Neural crest cell (in vitro differentiated cells): ENCODE measurements around the gene MYBPC2. TPM values are rescaled to one million over a fixed set of nuclear protein-coding genes. Genes with fewer than 3 reads are reported as not detected.

Experiments
- DNase-seq: peaks from one replicate; pipeline ENCODE4 v3.0.0; 2021; ENCODE audit warnings: low read depth, mixed read lengths, low spot score
- H3K27ac Mint-ChIP-seq: one replicate; pipeline ENCODE4 v1.8.0; 2021; ENCODE audit warnings: mild to moderate bottlenecking, mixed read lengths; ENCODE audit not compliant: unreplicated experiment
- H3K27me3 Mint-ChIP-seq: 2 replicates; pipeline ENCODE4 v1.8.0; 2021; ENCODE audit warnings: low read depth, mild to moderate bottlenecking, mixed read lengths
- H3K36me3 Mint-ChIP-seq: 2 replicates; pipeline ENCODE4 v1.8.0; 2021; ENCODE audit warnings: low read depth, mild to moderate bottlenecking, mixed read lengths
- H3K4me1 Mint-ChIP-seq: 2 replicates; pipeline ENCODE4 v1.8.0; 2021; ENCODE audit warnings: mixed read lengths
- H3K4me3 Mint-ChIP-seq: one replicate; pipeline ENCODE4 v1.8.0; 2021; ENCODE audit warnings: mild to moderate bottlenecking, mixed read lengths
- H3K9me3 Mint-ChIP-seq: 2 replicates; pipeline ENCODE4 v1.8.0; 2021; ENCODE audit warnings: mixed read lengths
- total RNA-seq: library from RNA; stranded (reverse); gene quantifications from 2 replicates; pipeline ENCODE4 v1.2.1, GENCODE V29; 2021
- TF ChIP-seq, protein P1 (sequence below): fragments of 200-600 bp; sonication (generic); conservative IDR thresholded peaks from 2 replicates; pipeline ENCODE4 v1.5.0; 2021; ENCODE audit warnings: antibody characterized with exemption, mild to moderate bottlenecking

MYBPC2 gene
- total RNA-seq, 1 donor from 2014 or later = not detected

DNA sequence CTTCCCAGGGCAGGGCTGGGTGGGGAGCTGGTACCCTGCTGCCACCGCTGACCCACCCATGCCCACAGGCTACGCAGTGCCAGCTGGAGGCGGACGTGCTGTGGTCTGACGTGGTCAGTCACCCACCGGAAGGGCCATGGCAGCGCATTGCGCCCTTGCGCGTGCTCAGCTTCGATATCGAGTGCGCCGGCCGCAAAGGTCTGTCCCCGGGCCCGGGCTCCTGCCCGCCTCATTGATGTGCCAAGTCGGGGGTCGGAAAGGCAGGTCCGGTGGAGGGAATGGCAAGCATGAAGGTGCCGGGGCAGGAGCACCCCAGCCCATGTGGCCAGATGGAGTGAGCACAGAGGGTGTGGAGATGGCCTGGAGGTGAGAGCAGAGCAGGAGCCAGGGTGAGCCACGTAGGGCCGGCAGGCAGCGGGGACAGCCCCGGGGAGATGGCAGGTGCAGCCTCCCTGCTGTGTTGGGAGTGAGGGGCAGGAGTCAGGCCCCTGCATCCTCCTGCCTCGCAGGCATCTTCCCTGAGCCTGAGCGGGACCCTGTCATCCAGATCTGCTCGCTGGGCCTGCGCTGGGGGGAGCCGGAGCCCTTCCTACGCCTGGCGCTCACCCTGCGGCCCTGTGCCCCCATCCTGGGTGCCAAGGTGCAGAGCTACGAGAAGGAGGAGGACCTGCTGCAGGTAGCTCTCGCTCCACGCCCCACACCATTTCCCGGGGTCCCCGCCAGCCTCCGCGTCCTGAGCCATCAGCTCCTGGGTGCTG is 30.0 kb upstream of the MYBPC2 start:
- H3K9me3 Mint-ChIP-seq = no peaks in the 10 kb centered on the region
- no peak for DNase-seq
- no peak overlapping the region for H3K4me3 Mint-ChIP-seq
- H3K27me3 Mint-ChIP-seq = no peaks in the 10 kb centered on the region
- peaks cover 16% of the 10 kb centered on the region for H3K4me1 Mint-ChIP-seq
- TF ChIP-seq, protein P1, sequence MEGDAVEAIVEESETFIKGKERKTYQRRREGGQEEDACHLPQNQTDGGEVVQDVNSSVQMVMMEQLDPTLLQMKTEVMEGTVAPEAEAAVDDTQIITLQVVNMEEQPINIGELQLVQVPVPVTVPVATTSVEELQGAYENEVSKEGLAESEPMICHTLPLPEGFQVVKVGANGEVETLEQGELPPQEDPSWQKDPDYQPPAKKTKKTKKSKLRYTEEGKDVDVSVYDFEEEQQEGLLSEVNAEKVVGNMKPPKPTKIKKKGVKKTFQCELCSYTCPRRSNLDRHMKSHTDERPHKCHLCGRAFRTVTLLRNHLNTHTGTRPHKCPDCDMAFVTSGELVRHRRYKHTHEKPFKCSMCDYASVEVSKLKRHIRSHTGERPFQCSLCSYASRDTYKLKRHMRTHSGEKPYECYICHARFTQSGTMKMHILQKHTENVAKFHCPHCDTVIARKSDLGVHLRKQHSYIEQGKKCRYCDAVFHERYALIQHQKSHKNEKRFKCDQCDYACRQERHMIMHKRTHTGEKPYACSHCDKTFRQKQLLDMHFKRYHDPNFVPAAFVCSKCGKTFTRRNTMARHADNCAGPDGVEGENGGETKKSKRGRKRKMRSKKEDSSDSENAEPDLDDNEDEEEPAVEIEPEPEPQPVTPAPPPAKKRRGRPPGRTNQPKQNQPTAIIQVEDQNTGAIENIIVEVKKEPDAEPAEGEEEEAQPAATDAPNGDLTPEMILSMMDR = no peak
- H3K27ac Mint-ChIP-seq = no peak overlapping the region
- peaks cover 13% of the 10 kb centered on the region for H3K36me3 Mint-ChIP-seq

DNA sequence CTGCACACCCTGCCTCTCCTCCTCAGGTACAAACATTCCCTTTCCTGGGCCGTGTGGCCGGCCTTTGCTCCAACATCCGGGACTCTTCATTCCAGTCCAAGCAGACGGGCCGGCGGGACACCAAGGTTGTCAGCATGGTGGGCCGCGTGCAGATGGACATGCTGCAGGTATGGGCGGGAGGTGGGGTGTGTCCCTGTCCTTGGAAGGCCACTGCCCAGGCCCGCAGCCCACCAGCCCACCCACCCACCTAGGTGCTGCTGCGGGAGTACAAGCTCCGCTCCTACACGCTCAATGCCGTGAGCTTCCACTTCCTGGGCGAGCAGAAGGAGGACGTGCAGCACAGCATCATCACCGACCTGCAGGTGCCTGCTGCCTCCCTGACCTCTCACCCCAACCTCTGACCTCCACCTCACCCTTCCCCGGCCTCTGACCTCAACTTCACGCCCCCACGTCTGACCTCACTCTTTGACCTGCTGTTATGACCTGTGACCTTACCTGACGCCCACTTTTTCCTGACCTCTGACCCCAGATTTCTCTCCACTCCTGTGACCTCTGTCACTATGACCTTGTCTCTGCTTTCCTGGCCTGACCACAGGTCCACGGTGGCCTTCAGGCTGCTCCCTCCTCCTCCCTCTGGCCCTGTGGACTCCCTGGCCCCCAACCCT is 26.4 kb upstream of the MYBPC2 start:
- Mint-ChIP-seq H3K4me1 (no peaks in the 10 kb centered on the region), H3K27me3 (no peaks in the 10 kb centered on the region), H3K36me3 (peaks cover 7% of the 10 kb centered on the region), H3K27ac (no peak overlapping the region), H3K4me3 (no peak overlapping the region), H3K9me3 (no peaks in the 10 kb centered on the region)
- TF ChIP-seq, protein P1 = no peak
- DNase-seq = no peak

DNA sequence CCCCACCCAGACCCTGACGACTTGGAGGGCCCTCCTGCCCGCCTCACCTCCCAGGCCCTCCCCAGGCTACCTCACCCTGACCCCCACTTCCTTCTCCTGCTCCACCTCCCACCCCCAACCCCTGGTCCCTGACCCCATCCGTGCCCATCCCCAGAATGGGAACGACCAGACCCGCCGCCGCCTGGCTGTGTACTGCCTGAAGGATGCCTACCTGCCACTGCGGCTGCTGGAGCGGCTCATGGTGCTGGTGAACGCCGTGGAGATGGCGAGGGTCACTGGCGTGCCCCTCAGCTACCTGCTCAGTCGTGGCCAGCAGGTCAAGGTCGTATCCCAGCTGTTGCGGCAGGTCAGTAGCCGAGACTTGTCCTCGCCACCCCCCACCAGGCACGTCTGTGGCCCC is 25.9 kb upstream of the MYBPC2 start:
- no peaks in the 10 kb centered on the region for H3K9me3 Mint-ChIP-seq
- H3K4me1 Mint-ChIP-seq = no peaks in the 10 kb centered on the region
- no peak overlapping the region for H3K27ac Mint-ChIP-seq
- peaks cover 7% of the 10 kb centered on the region for H3K36me3 Mint-ChIP-seq
- DNase-seq = no peak
- no peak overlapping the region for H3K4me3 Mint-ChIP-seq
- TF ChIP-seq, protein P1 = no peak
- H3K27me3 Mint-ChIP-seq = no peaks in the 10 kb centered on the region

DNA sequence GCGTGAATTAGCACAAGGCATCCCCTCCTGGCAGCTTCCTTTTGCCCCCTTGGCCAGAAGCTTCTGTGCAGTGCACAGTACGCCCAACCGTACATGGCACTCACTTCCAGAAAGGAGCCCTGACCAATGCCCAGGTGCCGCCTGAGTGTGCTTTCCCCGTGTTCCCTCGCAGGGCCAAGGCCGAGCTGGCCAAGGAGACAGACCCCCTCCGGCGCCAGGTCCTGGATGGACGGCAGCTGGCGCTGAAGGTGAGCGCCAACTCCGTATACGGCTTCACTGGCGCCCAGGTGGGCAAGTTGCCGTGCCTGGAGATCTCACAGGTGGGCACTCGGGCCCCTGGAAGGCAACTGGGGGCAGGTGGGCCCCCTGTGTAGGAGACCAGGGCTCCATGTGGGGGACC is 23.3 kb upstream of the MYBPC2 start:
- DNase-seq = no peak
- TF ChIP-seq, protein P1 = no peak
- H3K4me1 Mint-ChIP-seq = peaks cover under 1% of the 10 kb centered on the region
- no peak overlapping the region for H3K4me3 Mint-ChIP-seq
- no peaks in the 10 kb centered on the region for H3K27me3 Mint-ChIP-seq
- H3K9me3 Mint-ChIP-seq = no peaks in the 10 kb centered on the region
- no peak overlapping the region for H3K27ac Mint-ChIP-seq
- H3K36me3 Mint-ChIP-seq = peaks cover 6% of the 10 kb centered on the region

DNA sequence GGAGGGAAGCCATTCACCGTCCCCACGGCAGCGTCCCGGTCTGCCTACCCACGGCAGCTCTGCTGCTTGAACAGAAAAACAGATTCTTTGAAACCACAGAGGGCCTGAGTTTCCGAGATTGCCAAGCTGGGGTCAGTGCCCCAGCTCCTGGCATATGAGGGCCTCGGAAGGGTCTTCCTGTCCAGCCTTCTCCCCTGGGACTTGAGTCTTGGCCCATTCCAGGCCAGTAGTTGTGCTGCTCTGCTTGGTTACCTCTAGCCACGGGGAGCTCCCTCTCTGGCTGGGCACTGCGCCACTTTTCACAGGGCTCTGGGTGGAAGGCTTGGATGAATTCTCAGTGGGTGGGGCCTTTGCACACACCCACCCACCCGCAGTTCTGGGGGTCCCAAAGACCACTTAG is 22.6 kb upstream of the MYBPC2 start:
- Mint-ChIP-seq H3K27ac (no peak overlapping the region), H3K9me3 (no peaks in the 10 kb centered on the region), H3K36me3 (peaks cover 6% of the 10 kb centered on the region), H3K4me3 (no peak overlapping the region), H3K27me3 (no peaks in the 10 kb centered on the region), H3K4me1 (peaks cover 4% of the 10 kb centered on the region)
- TF ChIP-seq, protein P1 = no peak
- DNase-seq = no peak
